ENCODE data around the gene ALK.

Gene ALK

DNA sequence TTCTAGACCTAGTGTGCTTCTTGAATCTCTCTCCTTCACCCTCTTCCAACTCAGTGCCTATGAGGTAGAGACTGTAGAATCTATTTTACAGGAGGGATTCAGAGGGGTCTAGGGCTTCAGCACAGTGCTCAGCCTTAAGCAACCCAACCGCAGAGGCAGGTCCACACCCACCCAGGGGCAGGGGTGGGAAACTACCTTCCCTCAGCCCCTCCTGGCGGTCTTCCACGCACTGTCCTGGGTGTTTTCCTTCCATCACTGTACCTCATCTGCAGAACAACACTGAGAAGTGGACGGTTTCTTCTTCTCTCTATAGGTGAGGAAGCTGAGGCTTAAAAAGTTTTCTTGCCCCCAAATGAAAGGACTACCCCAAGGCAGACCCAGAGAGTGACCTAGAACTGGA, 222.3 kb downstream of the ALK start:
- Histone ChIP-seq H3K4me1 (ENCODE audit: low read length) (no peaks in the 10 kb centered on the region), H3K9me3 (replicated peaks; ENCODE audit: insufficient read depth, low read length) (no peaks in the 10 kb centered on the region), H3K9me2 (replicated peaks; ENCODE audit: insufficient read depth, low read length) (no peaks in the 10 kb centered on the region), H3K27me3 (replicated peaks; ENCODE audit: insufficient read depth, low read length) (no peaks in the 10 kb centered on the region), H2AFZ (ENCODE audit: low read length) (no peak overlapping the region), H3K79me2 (ENCODE audit: low read length) (no peaks in the 10 kb centered on the region), H3F3A (ENCODE audit: insufficient read depth, low read length) (no peaks in the 10 kb centered on the region), H3K36me3 (replicated peaks; ENCODE audit: insufficient read depth, low read length) (no peaks in the 10 kb centered on the region), H4K20me1 (ENCODE audit: insufficient read depth, low read length) (no peaks in the 10 kb centered on the region), H3K4me2 (ENCODE audit: low read depth, low read length) (no peak overlapping the region), H3K9ac (ENCODE audit: low read length) (no peak overlapping the region), H3K4me3 (ENCODE audit: low read length) (no peak overlapping the region), H3K27ac (ENCODE audit: low read length) (no peak overlapping the region)
- TF ChIP-seq, protein P1, sequence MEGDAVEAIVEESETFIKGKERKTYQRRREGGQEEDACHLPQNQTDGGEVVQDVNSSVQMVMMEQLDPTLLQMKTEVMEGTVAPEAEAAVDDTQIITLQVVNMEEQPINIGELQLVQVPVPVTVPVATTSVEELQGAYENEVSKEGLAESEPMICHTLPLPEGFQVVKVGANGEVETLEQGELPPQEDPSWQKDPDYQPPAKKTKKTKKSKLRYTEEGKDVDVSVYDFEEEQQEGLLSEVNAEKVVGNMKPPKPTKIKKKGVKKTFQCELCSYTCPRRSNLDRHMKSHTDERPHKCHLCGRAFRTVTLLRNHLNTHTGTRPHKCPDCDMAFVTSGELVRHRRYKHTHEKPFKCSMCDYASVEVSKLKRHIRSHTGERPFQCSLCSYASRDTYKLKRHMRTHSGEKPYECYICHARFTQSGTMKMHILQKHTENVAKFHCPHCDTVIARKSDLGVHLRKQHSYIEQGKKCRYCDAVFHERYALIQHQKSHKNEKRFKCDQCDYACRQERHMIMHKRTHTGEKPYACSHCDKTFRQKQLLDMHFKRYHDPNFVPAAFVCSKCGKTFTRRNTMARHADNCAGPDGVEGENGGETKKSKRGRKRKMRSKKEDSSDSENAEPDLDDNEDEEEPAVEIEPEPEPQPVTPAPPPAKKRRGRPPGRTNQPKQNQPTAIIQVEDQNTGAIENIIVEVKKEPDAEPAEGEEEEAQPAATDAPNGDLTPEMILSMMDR (IDR thresholded peaks at IDR 0.05; ENCODE audit: low read length) = no peak
- TF ChIP-seq EZH2phosphoT487 (IDR thresholded peaks at IDR 0.05; ENCODE audit: low read length) (no peak), EZH2 (optimal IDR thresholded peaks at IDR 0.05; ENCODE audit: low read depth, low read length) (no peak)
- no peak for DNase-seq

DNA sequence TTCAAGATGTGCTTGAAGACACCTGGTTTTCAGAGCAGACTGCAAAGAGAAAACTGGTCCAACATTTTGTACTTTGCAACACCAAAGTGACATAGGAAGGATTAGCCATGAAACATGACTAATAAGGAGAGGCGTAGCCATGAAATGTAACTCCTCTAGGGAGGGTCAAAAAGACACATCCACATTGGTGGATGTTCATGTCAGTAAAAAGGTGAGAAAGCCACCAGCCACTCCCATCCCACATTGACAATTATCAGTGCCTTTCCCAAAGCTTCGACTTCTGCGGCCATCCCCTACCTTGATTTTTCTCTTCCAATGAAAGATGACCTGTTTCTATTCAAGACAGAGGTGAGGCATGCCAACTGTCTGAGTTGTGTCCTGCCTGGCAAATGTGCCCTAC, 223.2 kb downstream of the ALK start:
- no peaks in the 10 kb centered on the region for H3K9me3 ChIP-seq (replicated peaks; ENCODE audit: insufficient read depth, low read length)
- H4K20me1 ChIP-seq (ENCODE audit: insufficient read depth, low read length) = no peaks in the 10 kb centered on the region
- no peak overlapping the region for H2AFZ ChIP-seq (ENCODE audit: low read length)
- no peak overlapping the region for H3K4me2 ChIP-seq (ENCODE audit: low read depth, low read length)
- no peak overlapping the region for H3K27ac ChIP-seq (ENCODE audit: low read length)
- DNase-seq = no peak
- no peaks in the 10 kb centered on the region for H3K4me1 ChIP-seq (ENCODE audit: low read length)
- no peaks in the 10 kb centered on the region for H3K79me2 ChIP-seq (ENCODE audit: low read length)
- no peak overlapping the region for H3K4me3 ChIP-seq (ENCODE audit: low read length)
- no peaks in the 10 kb centered on the region for H3F3A ChIP-seq (ENCODE audit: insufficient read depth, low read length)
- H3K9me2 ChIP-seq (replicated peaks; ENCODE audit: insufficient read depth, low read length) = no peaks in the 10 kb centered on the region
- H3K9ac ChIP-seq (ENCODE audit: low read length) = no peak overlapping the region
- H3K27me3 ChIP-seq (replicated peaks; ENCODE audit: insufficient read depth, low read length) = no peaks in the 10 kb centered on the region
- TF ChIP-seq, protein P1 (IDR thresholded peaks at IDR 0.05; ENCODE audit: low read length) = no peak
- TF ChIP-seq EZH2 (optimal IDR thresholded peaks at IDR 0.05; ENCODE audit: low read depth, low read length) (no peak), EZH2phosphoT487 (IDR thresholded peaks at IDR 0.05; ENCODE audit: low read length) (no peak)
- H3K36me3 ChIP-seq (replicated peaks; ENCODE audit: insufficient read depth, low read length) = no peaks in the 10 kb centered on the region

DNA sequence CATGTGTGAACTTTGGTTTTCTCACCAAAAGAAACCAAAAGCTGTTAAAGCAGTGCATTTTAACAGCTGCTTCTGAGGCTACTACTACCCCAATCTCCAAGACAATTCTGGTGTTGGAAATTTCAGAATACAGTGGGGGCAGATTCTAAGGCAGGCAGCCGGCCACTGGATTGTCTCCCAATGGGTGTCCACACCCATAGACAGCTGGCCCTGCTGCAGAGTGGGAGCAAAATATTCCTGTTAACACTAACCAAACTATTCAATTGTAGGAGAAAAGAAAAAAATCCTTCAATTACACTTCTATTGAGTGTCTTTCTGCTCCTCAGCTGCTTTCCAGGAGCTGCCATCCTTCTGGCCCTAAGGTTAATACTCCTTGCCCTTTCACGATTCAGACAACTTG, 223.7 kb downstream of the ALK start:
- Histone ChIP-seq H3K4me2 (ENCODE audit: low read depth, low read length) (no peak overlapping the region), H3K36me3 (replicated peaks; ENCODE audit: insufficient read depth, low read length) (no peaks in the 10 kb centered on the region), H3K9ac (ENCODE audit: low read length) (no peak overlapping the region), H3F3A (ENCODE audit: insufficient read depth, low read length) (no peaks in the 10 kb centered on the region), H4K20me1 (ENCODE audit: insufficient read depth, low read length) (no peaks in the 10 kb centered on the region), H3K9me2 (replicated peaks; ENCODE audit: insufficient read depth, low read length) (no peaks in the 10 kb centered on the region), H2AFZ (ENCODE audit: low read length) (no peak overlapping the region), H3K27ac (ENCODE audit: low read length) (no peak overlapping the region), H3K79me2 (ENCODE audit: low read length) (no peaks in the 10 kb centered on the region), H3K4me3 (ENCODE audit: low read length) (no peak overlapping the region), H3K27me3 (replicated peaks; ENCODE audit: insufficient read depth, low read length) (no peaks in the 10 kb centered on the region), H3K9me3 (replicated peaks; ENCODE audit: insufficient read depth, low read length) (no peaks in the 10 kb centered on the region), H3K4me1 (ENCODE audit: low read length) (no peaks in the 10 kb centered on the region)
- DNase-seq = no peak
- TF ChIP-seq EZH2 (optimal IDR thresholded peaks at IDR 0.05; ENCODE audit: low read depth, low read length) (no peak), EZH2phosphoT487 (IDR thresholded peaks at IDR 0.05; ENCODE audit: low read length) (no peak)
- TF ChIP-seq, protein P1 (IDR thresholded peaks at IDR 0.05; ENCODE audit: low read length) = no peak
